Stomach (tissue), 9 donors: ENCODE results near the gene ARHGEF4. TPM values are rescaled to one million over a fixed set of nuclear protein-coding genes. Genes with fewer than 3 reads are reported as not detected.

Experiments
- DNase-seq, 2 donors: peaks; one replicate each; pipeline versions ENCODE4 v3.0.0 to v3.0.0-alpha.2; 2013 to 2019
- H3K27ac ChIP-seq, 5 donors: fragments of 200-600 bp in 4 of 5; sonication (generic) in 4 of 5; one replicate each; pipeline ENCODE4 v1.5.1; 2013 to 2019; ENCODE audit warnings: mild to moderate bottlenecking in 1 of 5, moderate library complexity in 1 of 5
- H3K27me3 ChIP-seq, 3 donors: fragments of 200-600 bp; sonication (generic); one replicate each; pipeline ENCODE4 v1.5.1; 2017 to 2019; ENCODE audit warnings: mixed run types in 1 of 3
- H3K36me3 ChIP-seq, 4 donors: fragments of 200-600 bp; sonication (generic); 1 replicate in 3 of 4; 2 replicates in 1 of 4; pipeline ENCODE4 v1.5.1; 2016 to 2019
- H3K4me1 ChIP-seq, 4 donors: fragments of 200-600 bp; sonication (generic); one replicate each; pipeline ENCODE4 v1.5.1; 2016 to 2019
- H3K4me3 ChIP-seq, 4 donors: fragments of 200-600 bp; sonication (generic) in 3 of 4; one replicate each; pipeline ENCODE4 v1.5.1; 2016 to 2019; ENCODE audit warnings: mild to moderate bottlenecking in 1 of 4
- H3K9me3 ChIP-seq, 4 donors: fragments of 200-600 bp; sonication (generic); one replicate each; pipeline ENCODE4 v1.5.1; 2016 to 2019
- CTCF ChIP-seq, 7 experiments: fragments of 450-650 bp in 4 of 7; fragments of 200-600 bp in 3 of 7; sonication (generic) in 3 of 7; IDR thresholded peaks; one replicate each; pipeline ENCODE4 v1.5.1; 2016 to 2019; ENCODE audit warnings: antibody characterized with exemption in 7 of 7, control low read depth in 2 of 7, mild to moderate bottlenecking in 1 of 7
- EP300 ChIP-seq: sonication (generic); formaldehyde crosslinking; IDR thresholded peaks from one replicate; pipeline ENCODE4 v1.6.1; 2017; ENCODE audit warnings: antibody characterized with exemption
- POLR2A ChIP-seq, 4 donors: fragments of 450-650 bp; IDR thresholded peaks; one replicate each; pipeline ENCODE4 v1.6.1; 2016; ENCODE audit warnings: antibody characterized with exemption in 4 of 4, control low read depth in 2 of 4, mild to moderate bottlenecking in 1 of 4, moderate library complexity in 1 of 4
- POLR2AphosphoS5 ChIP-seq, 3 donors: sonication (generic); formaldehyde crosslinking; IDR thresholded peaks; one replicate each; pipeline ENCODE4 v1.6.1; 2016; ENCODE audit warnings: antibody characterized with exemption in 3 of 3
- WGBS, 5 donors: extraction: QIAGEN DNeasy Blood & Tissue Kit in 3 of 5; methylation state at CpG; one replicate each; pipeline versions ENCODE4 v1.1.5 to v1.1.7; 2013 to 2018; 5-methylcytosine and 5-hydroxymethylcytosine counted together
- intact Hi-C: fragments of 100-400 bp; cut with DNase I; formaldehyde crosslinking; loops from one replicate; pipeline ENCODE4 v1.15.1; 2023; ENCODE audit warnings: low total_unique reads
- polyA plus RNA-seq, 3 donors: library from polyadenylated mRNA; stranded (reverse); fragments of 200-250 nt; gene quantifications; one replicate each; pipeline ENCODE4 v1.2.3, GENCODE V29; 2013
- total RNA-seq, 5 donors: library from RNA; depleted of rRNA; stranded (reverse); fragments of >200 nt; gene quantifications; one replicate each; pipeline versions ENCODE4 v1.1.0 to v1.2.3, GENCODE V29; 2014 to 2016
- donor health status: healthy with polysubstance abuse.
- donor health status: Bipolar disorder and iron deficiency.
- donor health status: healthy.

The ARHGEF4 gene
- total and polyA plus RNA-seq, 8 donors, result 1.4 to 32.3 (median 11.2) TPM; not detected in 1

GRCh38 chr2:130908832-130909231 lies 72.1 kb downstream of the ARHGEF4 start:
- intact Hi-C loops, result no loop called here
- TF ChIP-seq POLR2AphosphoS5 (IDR thresholded peaks at IDR 0.05) (no peak), CTCF (IDR thresholded peaks at IDR 0.05) (no peak), POLR2A (IDR thresholded peaks at IDR 0.05) (no peak), EP300 (no peak)
- WGBS, 5 donors, result 90 to 97% (median 95%) methylated on average over 5 of the region's 5 CpGs

GRCh38 chr2:130910931-130911330 lies 74.2 kb downstream of the ARHGEF4 start:
- no peak for DNase-seq
- H3K27me3 ChIP-seq, result peaks cover 0 to 27% (median 9%) of the 10 kb centered on the region in 3 donors
- no peak overlapping the region for H3K27ac ChIP-seq
- intact Hi-C loops, result no loop called here
- H3K4me3 ChIP-seq, result no peak overlapping the region
- H3K9me3 ChIP-seq, result peaks cover 0 to 7% (median 3%) of the 10 kb centered on the region in 4 donors
- TF ChIP-seq POLR2AphosphoS5 (IDR thresholded peaks at IDR 0.05) (no peak), POLR2A (IDR thresholded peaks at IDR 0.05) (no peak), CTCF (IDR thresholded peaks at IDR 0.05) (no peak), EP300 (no peak)
- 64 to 70% (median 66%) methylated on average over 6 of the region's 6 CpGs for WGBS, 5 donors
- no peaks in the 10 kb centered on the region for H3K36me3 ChIP-seq
- no peaks in the 10 kb centered on the region for H3K4me1 ChIP-seq

More at GRCh38 chr2:130908832-130909231, 72.1 kb downstream of the ARHGEF4 start:
- H3K27ac ChIP-seq, result no peak overlapping the region
- H3K36me3 ChIP-seq, result no peaks in the 10 kb centered on the region
- no peaks in the 10 kb centered on the region for H3K4me1 ChIP-seq
- no peak overlapping the region for H3K4me3 ChIP-seq
- H3K9me3 ChIP-seq, result peaks cover 0 to 9% (median 6%) of the 10 kb centered on the region in 4 donors
- peaks cover 0 to 6% (median 0%) of the 10 kb centered on the region in 3 donors for H3K27me3 ChIP-seq
- no peak for DNase-seq

GRCh38 chr2:130911482-130911881 lies 74.8 kb downstream of the ARHGEF4 start:
- peaks cover 0 to 3% (median 0%) of the 10 kb centered on the region in 4 donors for H3K4me1 ChIP-seq
- H3K27me3 ChIP-seq, result peaks cover 0 to 33% (median 14%) of the 10 kb centered on the region in 3 donors
- H3K9me3 ChIP-seq, result peaks cover 0 to 4% (median 0%) of the 10 kb centered on the region in 4 donors
- no peak for TF ChIP-seq EP300
- TF ChIP-seq POLR2AphosphoS5 (IDR thresholded peaks at IDR 0.05), result no peak
- no peak overlapping the region for H3K4me3 ChIP-seq
- H3K36me3 ChIP-seq, result no peaks in the 10 kb centered on the region
- H3K27ac ChIP-seq, result no peak overlapping the region
- DNase-seq, result no peak
- intact Hi-C loops, result no loop called here
- WGBS, 5 donors, result 52 to 76% (median 66%) methylated on average over 5 of the region's 5 CpGs

- 64 to 75% (median 69%) methylated on average over 13 to 15 of the region's 15 CpGs for WGBS, 5 donors
- Histone ChIP-seq H3K4me1 (peaks cover 0 to 3% (median 0%) of the 10 kb centered on the region in 4 donors), H3K36me3 (no peaks in the 10 kb centered on the region), H3K27ac (no peak overlapping the region), H3K4me3 (no peak overlapping the region), H3K9me3 (no peaks in the 10 kb centered on the region), H3K27me3 (peaks cover 0 to 38% (median 14%) of the 10 kb centered on the region in 3 donors)
- TF ChIP-seq EP300, result no peak
- TF ChIP-seq POLR2A (IDR thresholded peaks at IDR 0.05), result no peak
- TF ChIP-seq CTCF (IDR thresholded peaks at IDR 0.05), result no peak
- TF ChIP-seq POLR2AphosphoS5 (IDR thresholded peaks at IDR 0.05), result no peak
- DNase-seq, result no peak
- intact Hi-C loops, result no loop called here
These were observed 75.3 kb downstream of the ARHGEF4 start for GRCh38 chr2:130911996-130912395.

- Histone ChIP-seq H3K27ac (no peak overlapping the region), H3K27me3 (peaks cover 0 to 43% (median 14%) of the 10 kb centered on the region in 3 donors), H3K4me1 (peaks cover 0 to 3% (median 0%) of the 10 kb centered on the region in 4 donors), H3K36me3 (no peaks in the 10 kb centered on the region), H3K9me3 (no peaks in the 10 kb centered on the region), H3K4me3 (no peak overlapping the region)
- 30 to 58% (median 41%) methylated on average over 4 of the region's 4 CpGs for WGBS, 5 donors
- intact Hi-C loops, result no loop called here
- DNase-seq, result no peak
- no peak for TF ChIP-seq POLR2AphosphoS5 (IDR thresholded peaks at IDR 0.05)
- no peak for TF ChIP-seq POLR2A (IDR thresholded peaks at IDR 0.05)
- TF ChIP-seq CTCF (IDR thresholded peaks at IDR 0.05), result no peak
- TF ChIP-seq EP300, result no peak
These were observed 75.8 kb downstream of the ARHGEF4 start for GRCh38 chr2:130912471-130912870.
